Hepatocyte (in vitro differentiated cells): Measurements from ENCODE around the gene CDKL5. TPM values are rescaled to one million over a fixed set of nuclear protein-coding genes. Genes with fewer than 3 reads are reported as not detected.
"Not testable (repeated sequence)": the region's sequence is repeated elsewhere in the genome, so short reads cannot be mapped to it uniquely, and the experiment has no call there.

Experiments
- DNase-seq: peaks from one replicate; pipeline ENCODE4 v3.0.0-alpha.2; 2016; ENCODE audit warnings: low spot score
- H2AFZ ChIP-seq: fragments of 200-600 bp; sonication (generic); 2 replicates; pipeline ENCODE4 v1.6.0; 2016; ENCODE audit warnings: antibody characterized with exemption, mild to moderate bottlenecking
- H3K27ac ChIP-seq: fragments of 200-600 bp; sonication (generic); 2 replicates; pipeline ENCODE4 v1.5.1; 2016; ENCODE audit warnings: mild to moderate bottlenecking
- H3K27me3 ChIP-seq: fragments of 200-600 bp; sonication (generic); 2 replicates; pipeline ENCODE4 v1.6.1; 2016
- H3K36me3 ChIP-seq: fragments of 200-600 bp; sonication (generic); replicated peaks from 2 replicates; pipeline ENCODE4 v1.5.1; 2016; ENCODE audit warnings: low read depth; ENCODE audit not compliant: insufficient read depth
- H3K4me1 ChIP-seq: fragments of 200-600 bp; sonication (generic); 2 replicates; pipeline ENCODE4 v1.5.1; 2016; ENCODE audit warnings: mild to moderate bottlenecking, moderate library complexity; ENCODE audit not compliant: insufficient read depth
- H3K4me2 ChIP-seq: fragments of 200-600 bp; sonication (generic); 2 replicates; pipeline ENCODE4 v1.6.0; 2016
- H3K4me3 ChIP-seq: fragments of 200-600 bp; sonication (generic); 2 replicates; pipeline ENCODE4 v1.5.1; 2016; ENCODE audit warnings: mild to moderate bottlenecking
- H3K79me2 ChIP-seq: fragments of 200-600 bp; sonication (generic); 2 replicates; pipeline ENCODE4 v1.6.0; 2017; ENCODE audit warnings: mild to moderate bottlenecking
- H3K9me2 ChIP-seq: fragments of 200-600 bp; sonication (generic); replicated peaks from 2 replicates; pipeline ENCODE4 v1.6.0; 2017; ENCODE audit warnings: mild to moderate bottlenecking; ENCODE audit not compliant: insufficient read depth
- H3K9me3 ChIP-seq: fragments of 200-600 bp; sonication (generic); 2 replicates; pipeline ENCODE4 v1.5.1; 2016; ENCODE audit warnings: low read depth, mild to moderate bottlenecking
- H4K20me1 ChIP-seq: fragments of 200-600 bp; sonication (generic); 2 replicates; pipeline ENCODE4 v1.6.0; 2016; ENCODE audit warnings: mild to moderate bottlenecking; ENCODE audit not compliant: insufficient read depth, poor library complexity, severe bottlenecking
- CTCF ChIP-seq: fragments of 200-600 bp; sonication (generic); IDR thresholded peaks from 2 replicates; pipeline ENCODE4 v1.5.1; 2016; ENCODE audit warnings: antibody characterized with exemption, mild to moderate bottlenecking; ENCODE audit not compliant: poor library complexity
- EZH2 ChIP-seq: fragments of 200-600 bp; sonication (generic); IDR thresholded peaks from 2 replicates; pipeline ENCODE4 v1.6.1; 2016; ENCODE audit warnings: antibody characterized with exemption, mild to moderate bottlenecking, borderline replicate concordance
- EZH2phosphoT487 ChIP-seq: fragments of 200-600 bp; sonication (generic); IDR thresholded peaks from one replicate; pipeline ENCODE4 v1.6.1; 2018; ENCODE audit warnings: antibody characterized with exemption, mild to moderate bottlenecking, low read depth, moderate library complexity; ENCODE audit not compliant: unreplicated experiment, severe bottlenecking
- WGBS: methylation state at CpG from one replicate; pipeline ENCODE4 v1.1.6; 2016; ENCODE audit warnings: low lambda C conversion rate; ENCODE audit errors: missing lambda C conversion rate; 5-methylcytosine and 5-hydroxymethylcytosine counted together
- polyA plus RNA-seq: library from polyadenylated mRNA; unstranded; fragments of >200 nt; fragmentation: Nextera tagmentation; extraction: Ambion mirVana; gene quantifications from 2 replicates; pipeline ENCODE4 v1.2.1, GENCODE V29; 2016
- total RNA-seq: library from RNA; depleted of rRNA; stranded (reverse); fragments of >200 nt; gene quantifications from 2 replicates; pipeline ENCODE4 v1.2.3, GENCODE V29; 2014

The CDKL5 gene
- total and polyA plus RNA-seq, 2 experiments from 2014 or later = 6.5 to 17.7 TPM

- H3K79me2 ChIP-seq = peaks cover 50% of the 10 kb centered on the region
- H3K27me3 ChIP-seq = no peaks in the 10 kb centered on the region
- no peaks in the 10 kb centered on the region for H3K9me2 ChIP-seq
- H3K4me2 ChIP-seq = peak overlapping the region; percentile 67
- peak overlapping the region; percentile 34 for H2AFZ ChIP-seq
- H4K20me1 ChIP-seq = no peaks in the 10 kb centered on the region
- peak overlapping the region; percentile 30 for H3K4me3 ChIP-seq
- WGBS = 45% methylated on average over 15 of the region's 40 CpGs
- peak overlapping the region; percentile 84 for H3K27ac ChIP-seq
- H3K36me3 ChIP-seq = no peaks in the 10 kb centered on the region
- H3K4me1 ChIP-seq = no peaks in the 10 kb centered on the region
- no peaks in the 10 kb centered on the region for H3K9me3 ChIP-seq
- TF ChIP-seq EZH2phosphoT487 (no peak), EZH2 (no peak), CTCF (no peak)
- no peak for DNase-seq
Measured at GRCh38 chrX:18426004-18426320, 554 bp downstream of the CDKL5 start.

- no peaks in the 10 kb centered on the region for H3K9me2 ChIP-seq
Measured at GRCh38 chrX:18428006-18428405, 2.6 kb downstream of the CDKL5 start.

GRCh38 chrX:18433288-18433687, 7.9 kb downstream of the CDKL5 start:
- H3K9me3 ChIP-seq, H3K4me2 ChIP-seq: not testable (repeated sequence)
- WGBS = 91% methylated on average over 14 of the region's 14 CpGs

More at GRCh38 chrX:18428006-18428405, 2.6 kb downstream of the CDKL5 start:
- 52% methylated on average over 5 of the region's 5 CpGs for WGBS
- H3K36me3 ChIP-seq = no peaks in the 10 kb centered on the region
- H3K79me2 ChIP-seq = peaks cover 68% of the 10 kb centered on the region
- H4K20me1 ChIP-seq = no peaks in the 10 kb centered on the region
- peak overlapping the region; percentile 67 for H3K4me2 ChIP-seq
- H3K27ac ChIP-seq = no peak overlapping the region
- H3K27me3 ChIP-seq = no peaks in the 10 kb centered on the region
- DNase-seq = no peak
- peak overlapping the region; percentile 19 for H3K4me3 ChIP-seq
- no peaks in the 10 kb centered on the region for H3K4me1 ChIP-seq
- H3K9me3 ChIP-seq = no peaks in the 10 kb centered on the region
- H2AFZ ChIP-seq = no peak overlapping the region
- no peak for TF ChIP-seq EZH2phosphoT487
- no peak for TF ChIP-seq CTCF
- no peak for TF ChIP-seq EZH2

GRCh38 chrX:18434896-18435295, 9.5 kb downstream of the CDKL5 start:
- Histone ChIP-seq H3K27ac (no peak overlapping the region), H2AFZ (no peak overlapping the region), H3K9me3 (no peaks in the 10 kb centered on the region), H3K4me3 (no peak overlapping the region), H3K27me3 (no peaks in the 10 kb centered on the region), H3K4me2 (no peak overlapping the region), H3K36me3 (no peaks in the 10 kb centered on the region), H3K4me1 (no peaks in the 10 kb centered on the region), H3K9me2 (no peaks in the 10 kb centered on the region), H4K20me1 (no peaks in the 10 kb centered on the region), H3K79me2 (peaks cover 60% of the 10 kb centered on the region)
- no peak for TF ChIP-seq CTCF
- no peak for TF ChIP-seq EZH2phosphoT487
- no peak for TF ChIP-seq EZH2
- no peak for DNase-seq
- 78% methylated on average over 2 of the region's 2 CpGs for WGBS

More at GRCh38 chrX:18433288-18433687, 7.9 kb downstream of the CDKL5 start:
- not testable (repeated sequence) for H4K20me1 ChIP-seq, H3K4me1 ChIP-seq, H3K4me3 ChIP-seq, H3K27ac ChIP-seq, DNase-seq, H3K27me3 ChIP-seq, H3K36me3 ChIP-seq, H3K9me2 ChIP-seq, H2AFZ ChIP-seq
- peaks cover 73% of the 10 kb centered on the region for H3K79me2 ChIP-seq
